B cell (primary cell): ENCODE results near the gene PRMT5. TPM values are rescaled to one million over a fixed set of nuclear protein-coding genes. Genes with fewer than 3 reads are reported as not detected.

Experiments
- ATAC-seq: fragments of 200-7000 bp; cut with Tn5 transposase; one replicate; pipeline ENCODE4 v1.10.0; 2021; ENCODE audit warnings: low read depth, mild to moderate bottlenecking, moderate number of reproducible peaks, moderate library complexity
- CTCF ChIA-PET: fragments of 350-600 bp; sonication (Branson Sonifier 250); formaldehyde crosslinking; loops from one replicate; lab custom pipeline; 2021; ENCODE audit warnings: antibody characterized with exemption, inconsistent platforms; lab: Charles Lee
- POLR2A ChIA-PET: fragments of 350-600 bp; sonication (Branson Sonifier 250); formaldehyde crosslinking; loops from one replicate; lab custom pipeline; 2021; ENCODE audit warnings: antibody characterized with exemption; lab: Charles Lee
- DNase-seq: peaks from one replicate; pipeline ENCODE4 v3.0.0; 2013
- H2AFZ ChIP-seq: 2 replicates; pipeline ENCODE4 v1.6.1; 2012; ENCODE audit warnings: mild to moderate bottlenecking, low read depth, low read length; ENCODE audit not compliant: insufficient read depth, poor library complexity, severe bottlenecking
- H3K27ac ChIP-seq, 2 donors: 1 replicate in 1 of 2; 2 replicates in 1 of 2; pipeline ENCODE4 v1.5.1; 2012 to 2013; ENCODE audit warnings: low read length in 2 of 2, mild to moderate bottlenecking in 2 of 2, moderate library complexity in 1 of 2
- H3K27me3 ChIP-seq, 4 experiments: fragments of 200-600 bp in 1 of 4; sonication (generic) in 1 of 4; replicated peaks in 1 of 4; 1 replicate in 2 of 4; 2 replicates in 2 of 4; pipeline versions ENCODE4 v1.6.1 to v1.7.0; 2013 to 2016; ENCODE audit warnings: low read length in 3 of 4, mild to moderate bottlenecking in 2 of 4, mixed read lengths in 1 of 4, moderate library complexity in 1 of 4; ENCODE audit not compliant: insufficient read depth in 4 of 4, control insufficient read depth in 3 of 4; ENCODE audit errors: control extremely low read depth in 1 of 4
- H3K36me3 ChIP-seq, 2 experiments: replicated peaks in 1 of 2; 1 replicate in 1 of 2; 2 replicates in 1 of 2; pipeline versions ENCODE4 v1.6.1 to v1.7.1; 2013; ENCODE audit warnings: low read length in 1 of 2; ENCODE audit not compliant: insufficient read depth in 2 of 2, control insufficient read depth in 1 of 2; ENCODE audit errors: control extremely low read depth in 1 of 2, extremely low read depth in 1 of 2
- H3K4me1 ChIP-seq, 2 donors: fragments of 200-600 bp in 1 of 2; sonication (generic) in 1 of 2; 1 replicate in 1 of 2; 2 replicates in 1 of 2; pipeline versions ENCODE4 v1.5.1 to v1.6.1; 2013 to 2017; ENCODE audit warnings: low read length in 2 of 2; ENCODE audit not compliant: control insufficient read depth in 2 of 2, insufficient read depth in 2 of 2
- H3K4me2 ChIP-seq: replicated peaks from 2 replicates; pipeline ENCODE3; 2012; ENCODE audit warnings: mild to moderate bottlenecking, low read depth, low read length; ENCODE audit not compliant: poor library complexity, severe bottlenecking
- H3K4me3 ChIP-seq, 5 experiments: fragments of 200-600 bp in 1 of 5; sonication (generic) in 1 of 5; 1 replicate in 3 of 5; 2 replicates in 2 of 5; pipeline versions ENCODE4 v1.5.1 to v1.7.0; 2011 to 2016; ENCODE audit warnings: low read length in 4 of 5, mild to moderate bottlenecking in 4 of 5, low read depth in 2 of 5, control low read depth in 1 of 5, moderate library complexity in 1 of 5; ENCODE audit not compliant: insufficient read depth in 1 of 5; ENCODE audit errors: control extremely low read depth in 1 of 5, extremely low read depth in 1 of 5
- H3K79me2 ChIP-seq: fragments of 200-600 bp; sonication (generic); one replicate; pipeline ENCODE4 v1.6.0; 2016; ENCODE audit warnings: low read length; ENCODE audit not compliant: control insufficient read depth, insufficient read depth
- H3K9ac ChIP-seq: fragments of 200-600 bp; sonication (generic); 2 replicates; pipeline ENCODE4 v1.6.1; 2017; ENCODE audit warnings: mild to moderate bottlenecking, low read length, moderate library complexity
- H3K9me3 ChIP-seq, 3 donors: one replicate each; pipeline versions ENCODE4 v1.6.1 to v1.7.1; 2013; ENCODE audit warnings: low read length in 2 of 3; ENCODE audit not compliant: control insufficient read depth in 2 of 3, insufficient read depth in 1 of 3; ENCODE audit errors: control extremely low read depth in 1 of 3
- H4K20me1 ChIP-seq: 2 replicates; pipeline ENCODE4 v1.6.0; 2012; ENCODE audit warnings: mild to moderate bottlenecking, low read length; ENCODE audit not compliant: insufficient read depth, control insufficient read depth, poor library complexity, severe bottlenecking
- H3K27ac Mint-ChIP-seq: one replicate; pipeline ENCODE4 v1.8.0; 2021; ENCODE audit warnings: mixed read lengths
- H3K27me3 Mint-ChIP-seq: one replicate; pipeline ENCODE4 v1.8.0; 2021; ENCODE audit warnings: mixed read lengths
- H3K4me1 Mint-ChIP-seq: one replicate; pipeline ENCODE4 v1.8.0; 2021; ENCODE audit warnings: mixed read lengths
- H3K4me3 Mint-ChIP-seq: one replicate; pipeline ENCODE4 v1.8.0; 2021; ENCODE audit warnings: mixed read lengths
- H3K9me3 Mint-ChIP-seq: one replicate; pipeline ENCODE4 v1.8.0; 2022; ENCODE audit warnings: mixed read lengths; ENCODE audit not compliant: insufficient read depth
- CTCF ChIP-seq: fragments of 200-600 bp; IDR thresholded peaks from one replicate; pipeline ENCODE4 v1.8.0; 2022; ENCODE audit warnings: antibody characterized with exemption, mild to moderate bottlenecking
- EZH2 ChIP-seq: IDR thresholded peaks from 2 replicates; pipeline ENCODE4 v1.6.1; 2012; ENCODE audit warnings: borderline replicate concordance, low read depth, mild to moderate bottlenecking, moderate library complexity, low read length; ENCODE audit not compliant: insufficient read depth, poor library complexity, severe bottlenecking
- WGBS: methylation state at CpG from one replicate; pipeline ENCODE4 v1.1.5; 2013; ENCODE audit warnings: missing lambda C conversion rate; ENCODE audit not compliant: insufficient coverage; 5-methylcytosine and 5-hydroxymethylcytosine counted together
- intact Hi-C: fragments of 100-400 bp; cut with micrococcal nuclease; formaldehyde crosslinking; loops from one replicate; pipeline ENCODE4 v1.10.0; 2022
- polyA plus RNA-seq: library from polyadenylated mRNA; depleted of rRNA; stranded (reverse); fragments of >200 nt; gene quantifications from 2 replicates; pipeline ENCODE4 v1.2.3, GENCODE V29; 2012
- total RNA-seq, 2 donors: library from RNA; stranded (reverse); fragments of 120-200 nt in 1 of 2; gene quantifications; 1 replicate in 1 of 2; 2 replicates in 1 of 2; pipeline versions ENCODE4 v1.2.3 to v1.2.4, GENCODE V29; 2013 to 2022

The PRMT5 gene
- total and polyA plus RNA-seq, 2 donors (not counting 1 experiment from before 2014, with no cell fraction given), result 38.8 to 50.4 TPM

GRCh38 chr14:22892488-22892887 lies 36.7 kb downstream of the PRMT5 start:
- 95% methylated on average over 3 of the region's 7 CpGs for WGBS

More at GRCh38 chr14:22892488-22892887, 36.7 kb downstream of the PRMT5 start:
- no peaks in the 10 kb centered on the region for H3K9me3 Mint-ChIP-seq
- TF ChIP-seq CTCF (no peak), EZH2 (no peak)
- H3K4me3 ChIP-seq, result no peak overlapping the region
- H4K20me1 ChIP-seq, result no peaks in the 10 kb centered on the region
- intact Hi-C loops, result no loop called here
- H3K27me3 ChIP-seq, result no peaks in the 10 kb centered on the region
- peaks cover 28% of the 10 kb centered on the region in 2 donors for H3K4me1 ChIP-seq
- no peaks in the 10 kb centered on the region for H3K9me3 ChIP-seq
- ChIA-PET POLR2A (interaction anchor here (0.6 kb wide), 1 partner anchor 10 kb away, joined by 9 read pairs; no protein-coding TSS in a partner anchor), CTCF (interaction anchor here (1.5 to 6.7 kb wide), 3 partner anchors 9 to 40 kb away, joined by 5 to 76 read pairs (median 52); partner anchors contain the start of gene LRP10)
- peaks cover 26% of the 10 kb centered on the region for H3K4me1 Mint-ChIP-seq
- peaks cover 0 to 6% of the 10 kb centered on the region in 2 experiments for H3K36me3 ChIP-seq
- H3K27ac Mint-ChIP-seq, result peak overlapping the region; percentile 53
- no peak overlapping the region for H3K4me3 Mint-ChIP-seq
- H3K79me2 ChIP-seq, result peaks cover 11% of the 10 kb centered on the region
- no peak overlapping the region for H2AFZ ChIP-seq
- no peaks in the 10 kb centered on the region for H3K27me3 Mint-ChIP-seq
- DNase-seq (no peak), ATAC-seq (no peak)
- no peak overlapping the region for H3K4me2 ChIP-seq
- H3K27ac ChIP-seq, result no peak overlapping the region
- no peak overlapping the region for H3K9ac ChIP-seq
